Right lobe of liver (tissue), 6 donors: ENCODE measurements around the gene SERTAD1. TPM values are rescaled to one million over a fixed set of nuclear protein-coding genes. Genes with fewer than 3 reads are reported as not detected.
"Not testable (repeated sequence)": the region's sequence is repeated elsewhere in the genome, so short reads cannot be mapped to it uniquely, and the experiment has no call there.

ENCODE experiments used
- ATAC-seq, 4 donors: fragments of 200-7000 bp; cut with Tn5 transposase; one replicate each; pipeline ENCODE4 v1.9.1; 2020; ENCODE audit warnings: mild to moderate bottlenecking in 4 of 4, moderate library complexity in 4 of 4
- DNase-seq, 3 donors: peaks; one replicate each; pipeline ENCODE4 v3.0.0-alpha.2; 2020
- H3K27ac ChIP-seq, 3 donors: fragments of 200-600 bp; one replicate each; pipeline ENCODE4 v1.8.0; 2022
- H3K27me3 ChIP-seq, 2 donors: fragments of 200-600 bp; one replicate each; pipeline ENCODE4 v1.8.0; 2022
- H3K36me3 ChIP-seq, 4 donors: fragments of 200-600 bp; sonication (generic) in 1 of 4; one replicate each; pipeline versions ENCODE4 v1.5.1 to v1.8.0; 2017 to 2022; ENCODE audit warnings: control low read depth in 1 of 4
- H3K4me1 ChIP-seq, 4 donors: fragments of 200-600 bp; sonication (generic) in 1 of 4; one replicate each; pipeline versions ENCODE4 v1.5.1 to v1.8.0; 2017 to 2022; ENCODE audit warnings: control low read depth in 1 of 4
- H3K4me3 ChIP-seq, 3 donors: fragments of 200-600 bp; one replicate each; pipeline ENCODE4 v1.8.0; 2022
- H3K9me3 ChIP-seq, 4 donors: fragments of 200-600 bp; sonication (generic) in 1 of 4; one replicate each; pipeline versions ENCODE4 v1.5.1 to v1.8.0; 2017 to 2022; ENCODE audit warnings: control low read depth in 1 of 4
- POLR2A ChIP-seq: fragments of 450-650 bp; IDR thresholded peaks from one replicate; pipeline ENCODE4 v1.6.1; 2017; ENCODE audit warnings: antibody characterized with exemption, mild to moderate bottlenecking
- WGBS: methylation state at CpG from one replicate; pipeline ENCODE4 v1.1.6; 2018; ENCODE audit warnings: low coverage, low lambda C conversion rate; ENCODE audit not compliant: insufficient coverage; ENCODE audit errors: missing lambda C conversion rate; 5-methylcytosine and 5-hydroxymethylcytosine counted together
- intact Hi-C, 2 donors: fragments of 100-400 bp; cut with DNase I; formaldehyde crosslinking; loops; one replicate each; pipeline versions ENCODE4 v1.11.2 to v1.14.1; 2022
- total RNA-seq, 6 experiments: library from RNA; depleted of rRNA in 2 of 6; stranded (reverse); fragments of >200 nt in 2 of 6; fragmentation: NEBNext Ultra II Directional in 3 of 6; extraction: Animal tissue kit (Norgen Biotek cat#: 25700) in 3 of 6; gene quantifications; one replicate each; pipeline versions ENCODE4 v1.1.0 to v1.2.4, GENCODE V29; 2016 to 2023
- TF ChIP-seq, protein P1 (sequence below), 4 donors: fragments of 200-600 bp in 3 of 4; fragments of 450-650 bp in 1 of 4; IDR thresholded peaks; one replicate each; pipeline versions ENCODE4 v1.5.1 to v1.8.0; 2016 to 2022; ENCODE audit warnings: antibody characterized with exemption in 4 of 4, mild to moderate bottlenecking in 2 of 4
- donor health status: DM: no; HTN: yes; CAD: no.
- donor health status: DM: no; HTN: no; CAD: no.
- donor health status: DM: no; HTN: no; CAD: no.
- donor health status: DM: no; HTN: yes; CAD: no.
- donor health status: DM: no; HTN: yes; CAD: no.

Gene SERTAD1
- total RNA-seq, 6 experiments from 2014 or later, result 3.7 to 11.7 (median 6.2) TPM

- H3K27ac ChIP-seq, result no peak overlapping the region
- DNase-seq (no peak), ATAC-seq (no peak)
- H3K4me3 ChIP-seq, result no peak overlapping the region
- WGBS, result 90% methylated on average over 3 of the region's 3 CpGs
- H3K9me3 ChIP-seq, result no peaks in the 10 kb centered on the region
- intact Hi-C loops, result no loop called here
- H3K36me3 ChIP-seq, result peaks cover 0 to 12% (median 6%) of the 10 kb centered on the region in 4 donors
- TF ChIP-seq POLR2A, result no peak
- TF ChIP-seq, protein P1, sequence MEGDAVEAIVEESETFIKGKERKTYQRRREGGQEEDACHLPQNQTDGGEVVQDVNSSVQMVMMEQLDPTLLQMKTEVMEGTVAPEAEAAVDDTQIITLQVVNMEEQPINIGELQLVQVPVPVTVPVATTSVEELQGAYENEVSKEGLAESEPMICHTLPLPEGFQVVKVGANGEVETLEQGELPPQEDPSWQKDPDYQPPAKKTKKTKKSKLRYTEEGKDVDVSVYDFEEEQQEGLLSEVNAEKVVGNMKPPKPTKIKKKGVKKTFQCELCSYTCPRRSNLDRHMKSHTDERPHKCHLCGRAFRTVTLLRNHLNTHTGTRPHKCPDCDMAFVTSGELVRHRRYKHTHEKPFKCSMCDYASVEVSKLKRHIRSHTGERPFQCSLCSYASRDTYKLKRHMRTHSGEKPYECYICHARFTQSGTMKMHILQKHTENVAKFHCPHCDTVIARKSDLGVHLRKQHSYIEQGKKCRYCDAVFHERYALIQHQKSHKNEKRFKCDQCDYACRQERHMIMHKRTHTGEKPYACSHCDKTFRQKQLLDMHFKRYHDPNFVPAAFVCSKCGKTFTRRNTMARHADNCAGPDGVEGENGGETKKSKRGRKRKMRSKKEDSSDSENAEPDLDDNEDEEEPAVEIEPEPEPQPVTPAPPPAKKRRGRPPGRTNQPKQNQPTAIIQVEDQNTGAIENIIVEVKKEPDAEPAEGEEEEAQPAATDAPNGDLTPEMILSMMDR (IDR thresholded peaks at IDR 0.05), result no peak
- H3K27me3 ChIP-seq, result no peaks in the 10 kb centered on the region
- peaks cover 0 to 42% (median 13%) of the 10 kb centered on the region in 4 donors for H3K4me1 ChIP-seq
Observed at GRCh38 chr19:40460185-40460584, 34.4 kb upstream of the SERTAD1 start.

DNA sequence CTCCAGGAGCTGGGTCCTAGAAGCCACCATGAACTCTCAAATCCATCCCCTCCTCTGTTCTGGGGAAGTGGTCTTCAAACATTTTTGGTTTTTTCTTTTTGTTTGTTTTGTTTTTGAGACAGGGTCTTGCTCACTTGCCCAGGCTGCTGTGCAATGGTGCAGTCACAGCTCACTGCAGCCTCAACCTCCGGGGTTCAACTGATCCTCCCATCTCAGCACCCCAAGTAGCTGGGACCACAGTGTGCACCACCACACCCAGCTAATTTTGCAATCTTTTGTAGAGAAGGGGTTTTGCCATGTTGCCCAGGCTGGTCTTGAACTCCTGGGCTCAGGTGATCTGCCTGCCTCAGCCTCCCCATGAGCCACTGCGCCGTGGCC lies 32.8 kb upstream of the SERTAD1 start:
- Histone ChIP-seq H3K27ac (no peak overlapping the region), H3K4me1 (peaks cover 0 to 30% (median 8%) of the 10 kb centered on the region in 4 donors), H3K4me3 (no peak overlapping the region), H3K36me3 (peaks cover 0 to 17% (median 8%) of the 10 kb centered on the region in 4 donors), H3K27me3 (no peaks in the 10 kb centered on the region), H3K9me3 (no peaks in the 10 kb centered on the region)
- DNase-seq (no peak), ATAC-seq (no peak)
- TF ChIP-seq, protein P1 (IDR thresholded peaks at IDR 0.05), result no peak
- TF ChIP-seq POLR2A, result no peak
- WGBS, result 84% methylated on average over 2 of the region's 3 CpGs
- intact Hi-C loops, result no loop called here

- DNase-seq (no peak), ATAC-seq (no peak)
- no peaks in the 10 kb centered on the region for H3K9me3 ChIP-seq
- H3K4me1 ChIP-seq, result peaks cover 0 to 28% (median 8%) of the 10 kb centered on the region in 4 donors
- intact Hi-C loops, result no loop called here
- H3K4me3 ChIP-seq, result no peak overlapping the region
- no peak overlapping the region for H3K27ac ChIP-seq
- TF ChIP-seq, protein P1 (IDR thresholded peaks at IDR 0.05), result no peak
- TF ChIP-seq POLR2A, result no peak
- no CpG with 5 or more reads among the region's 27 CpGs for whole genome bisulfite sequencing
- no peaks in the 10 kb centered on the region for H3K27me3 ChIP-seq
- H3K36me3 ChIP-seq, result peaks cover 0 to 21% (median 8%) of the 10 kb centered on the region in 4 donors
Observed at GRCh38 chr19:40457953-40458596, 32.3 kb upstream of the SERTAD1 start.

- Histone ChIP-seq H3K27me3 (no peaks in the 10 kb centered on the region), H3K36me3 (peaks cover 0 to 21% (median 8%) of the 10 kb centered on the region in 4 donors), H3K9me3 (no peaks in the 10 kb centered on the region), H3K27ac (no peak overlapping the region), H3K4me1 (peaks cover 0 to 19% (median 7%) of the 10 kb centered on the region in 4 donors), H3K4me3 (no peak overlapping the region)
- 86% methylated on average over 5 of the region's 5 CpGs for WGBS
- DNase-seq, result no peak
- intact Hi-C loops, result no loop called here
- no peak for ATAC-seq
- TF ChIP-seq, protein P1 (IDR thresholded peaks at IDR 0.05), result no peak
- no peak for TF ChIP-seq POLR2A
Observed at GRCh38 chr19:40457048-40457447, 31.3 kb upstream of the SERTAD1 start.

GRCh38 chr19:40453943-40454342 lies 28.2 kb upstream of the SERTAD1 start:
- H3K27me3 ChIP-seq, H3K4me1 ChIP-seq, ATAC-seq, H3K27ac ChIP-seq, DNase-seq, intact Hi-C loops, H3K9me3 ChIP-seq, H3K4me3 ChIP-seq: not testable (repeated sequence)
- peaks cover 0 to 31% (median 8%) of the 10 kb centered on the region in 4 donors for H3K36me3 ChIP-seq
- WGBS, result 95% methylated on average over 3 of the region's 6 CpGs
